Uterus (tissue), 2 donors: ENCODE data around the gene FADS1.

Experiments
- CTCF ChIP-seq, 4 experiments: fragments of 200-600 bp in 2 of 4; fragments of 450-650 bp in 2 of 4; sonication (generic) in 2 of 4; IDR thresholded peaks; one replicate each; pipeline ENCODE4 v1.5.1; 2016 to 2019; ENCODE audit warnings: antibody characterized with exemption in 4 of 4, mild to moderate bottlenecking in 2 of 4, moderate library complexity in 1 of 4
- POLR2A ChIP-seq, 2 donors: fragments of 450-650 bp; IDR thresholded peaks; one replicate each; pipeline ENCODE4 v1.6.1; 2016; ENCODE audit warnings: antibody characterized with exemption in 2 of 2, mild to moderate bottlenecking in 1 of 2, moderate library complexity in 1 of 2

DNA sequence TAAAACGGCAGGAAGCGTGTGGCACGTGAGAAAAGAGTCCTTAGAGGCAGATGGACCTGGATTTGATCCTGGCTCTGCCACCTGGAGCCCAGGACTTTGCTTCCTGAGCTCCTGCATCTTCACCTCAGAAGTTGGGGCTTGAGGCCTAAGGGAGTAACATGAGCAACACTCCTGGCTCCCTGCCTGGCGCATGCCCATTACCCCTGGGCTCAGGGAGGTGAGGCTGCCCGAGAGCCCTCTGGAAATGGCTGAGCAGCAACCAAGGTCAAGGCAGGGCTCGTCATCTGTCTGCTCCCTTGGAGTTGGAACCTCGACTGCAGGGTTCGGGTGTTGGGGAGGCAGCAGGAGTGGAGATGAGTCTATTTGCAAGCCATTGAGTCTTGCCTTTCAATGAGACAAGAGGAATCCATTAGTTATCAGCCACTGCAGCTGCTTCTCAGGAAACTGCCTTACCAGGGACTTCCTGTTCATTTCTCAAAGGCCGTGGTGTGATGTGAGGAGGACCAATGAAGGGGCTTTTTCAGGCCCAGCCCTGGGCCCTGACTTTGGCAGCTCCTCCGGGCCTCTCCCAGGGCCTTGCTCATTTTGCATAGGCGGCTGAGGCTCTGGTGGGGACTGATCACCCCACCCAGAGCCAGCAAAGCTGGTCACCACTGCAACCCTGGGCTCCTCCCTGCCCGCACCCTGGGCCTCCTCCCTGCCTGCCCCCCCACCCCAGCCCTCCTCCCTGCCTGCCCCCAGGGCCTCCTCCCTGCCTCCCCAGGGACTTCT is 17.7 kb upstream of the FADS1 start:
- TF ChIP-seq CTCF (IDR thresholded peaks at IDR 0.05) (no peak), POLR2A (IDR thresholded peaks at IDR 0.05) (no peak)
